H1 (cell line): ENCODE data around the gene EPHA10. TPM values are rescaled to one million over a fixed set of nuclear protein-coding genes. Genes with fewer than 3 reads are reported as not detected.

Experiments
- ASH2L ChIP-seq: fragments of 200-600, 300-600 bp; sonication (generic); IDR thresholded peaks from one replicate; pipeline ENCODE4 v1.7.1; 2017; ENCODE audit warnings: low read length
- CBX5 ChIP-seq: fragments of 300-800, 300-1000 bp; sonication (generic); IDR thresholded peaks from 2 replicates; pipeline ENCODE4 v1.7.1; 2016; ENCODE audit warnings: antibody characterized with exemption, low read length, low read depth
- E2F6 ChIP-seq: IDR thresholded peaks from 2 replicates; pipeline ENCODE4 v1.6.1; 2012; ENCODE audit warnings: inconsistent platforms
- SP4 ChIP-seq: IDR thresholded peaks from 2 replicates; pipeline ENCODE4 v1.6.1; 2012; ENCODE audit warnings: low read length, inconsistent platforms
- ZNF274 ChIP-seq: IDR thresholded peaks from 2 replicates; pipeline ENCODE4 v1.7.0; 2012; ENCODE audit warnings: low read length, borderline replicate concordance; ENCODE audit errors: extremely low read depth
- polyA plus RNA-seq, 7 experiments: library from polyadenylated mRNA; depleted of rRNA in 3 of 7; stranded (reverse) in 5 of 7; unstranded in 2 of 7; fragments of >200 nt in 5 of 7; fragments of 200-250 nt in 2 of 7; gene quantifications; 1 replicate in 5 of 7; 2 replicates in 1 of 7; 4 replicates in 1 of 7; pipeline versions ENCODE4 v1.2.1 to v1.2.3, GENCODE V29; 2011 to 2013; ENCODE audit warnings: missing spikeins in 2 of 7, mixed read lengths in 2 of 7
- total RNA-seq: library from RNA; stranded (reverse); fragmentation: NEBNext Ultra II Directional; extraction: Animal tissue kit (Norgen Biotek cat#: 25700); gene quantifications from 2 replicates; pipeline ENCODE4 v1.2.1, GENCODE V29; 2021

The EPHA10 gene
- total and polyA plus RNA-seq, 2 of the 8 experiments (the other 6 are each of a cell fraction or from before 2014, with no cell fraction given), result 0.54 to 1.0 TPM

GRCh38 chr1:37672136-37672870 is 92.6 kb downstream of the EPHA10 start (continued):
- TF ChIP-seq SP4 (no peak), ASH2L (no peak), ZNF274 (no peak), E2F6 (no peak), CBX5 (no peak)
